Measurements from ENCODE around the gene SPINK1. TPM values are rescaled to one million over a fixed set of nuclear protein-coding genes. Genes with fewer than 3 reads are reported as not detected.
A peak's percentile ranks its signal among the peaks of the same experiment; 100 is the strongest.

Gene SPINK1
- total and polyA plus RNA-seq, 2 of the 13 experiments (the other 11 are each of a cell fraction or from before 2014, with no cell fraction given): 14.7 to 17.1 TPM

DNA sequence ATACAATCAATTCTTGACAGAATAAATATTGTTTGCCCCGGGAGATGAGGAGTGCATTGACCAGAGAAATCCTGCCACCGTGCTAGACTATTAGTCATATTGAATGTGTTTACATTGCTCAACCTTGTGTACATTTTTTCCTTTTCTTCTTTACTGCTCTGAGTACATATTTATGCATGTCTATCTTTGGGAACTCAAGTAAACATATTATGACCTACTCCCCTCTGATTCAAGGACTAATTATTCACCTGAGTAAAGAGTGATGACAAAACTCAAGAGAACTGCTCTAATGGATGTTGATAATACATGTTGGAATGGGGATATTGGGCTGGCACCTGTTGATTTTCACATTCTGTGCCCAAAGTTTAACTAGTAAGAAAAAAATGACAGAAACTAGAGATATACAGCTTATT is 3.9 kb upstream of the SPINK1 start (continued):
- no peak for TF ChIP-seq ZNF224 (CRISPR knock-in tag; IDR thresholded peaks at IDR 0.05)
- peak; percentile 97 for TF ChIP-seq NKX3-1 (CRISPR knock-in tag; IDR thresholded peaks at IDR 0.05)
- TF ChIP-seq NR2F2 (IDR thresholded peaks at IDR 0.05; ENCODE audit: borderline replicate concordance, low read depth): peak; percentile 100
- peak; percentile 88 for TF ChIP-seq SIX4 (CRISPR knock-in tag; IDR thresholded peaks at IDR 0.05)
- TF ChIP-seq ZNF543 (CRISPR knock-in tag; IDR thresholded peaks at IDR 0.05): no peak
- TF ChIP-seq, protein P1, sequence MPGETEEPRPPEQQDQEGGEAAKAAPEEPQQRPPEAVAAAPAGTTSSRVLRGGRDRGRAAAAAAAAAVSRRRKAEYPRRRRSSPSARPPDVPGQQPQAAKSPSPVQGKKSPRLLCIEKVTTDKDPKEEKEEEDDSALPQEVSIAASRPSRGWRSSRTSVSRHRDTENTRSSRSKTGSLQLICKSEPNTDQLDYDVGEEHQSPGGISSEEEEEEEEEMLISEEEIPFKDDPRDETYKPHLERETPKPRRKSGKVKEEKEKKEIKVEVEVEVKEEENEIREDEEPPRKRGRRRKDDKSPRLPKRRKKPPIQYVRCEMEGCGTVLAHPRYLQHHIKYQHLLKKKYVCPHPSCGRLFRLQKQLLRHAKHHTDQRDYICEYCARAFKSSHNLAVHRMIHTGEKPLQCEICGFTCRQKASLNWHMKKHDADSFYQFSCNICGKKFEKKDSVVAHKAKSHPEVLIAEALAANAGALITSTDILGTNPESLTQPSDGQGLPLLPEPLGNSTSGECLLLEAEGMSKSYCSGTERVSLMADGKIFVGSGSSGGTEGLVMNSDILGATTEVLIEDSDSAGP (CRISPR knock-in tag; IDR thresholded peaks at IDR 0.05; ENCODE audit: borderline replicate concordance): no peak; the same call in 1 of the 2 replicates
- TF ChIP-seq ATF3 (CRISPR knock-in tag; IDR thresholded peaks at IDR 0.05): peak; percentile 92
- peak; percentile 97; the same call in 1 of the 2 replicates for TF ChIP-seq ZFP36L1 (CRISPR knock-in tag; IDR thresholded peaks at IDR 0.05)
- no peak for TF ChIP-seq CTCF (CRISPR knock-in tag; IDR thresholded peaks at IDR 0.05)
- TF ChIP-seq ZNF609 (CRISPR knock-in tag; IDR thresholded peaks at IDR 0.05; ENCODE audit: borderline replicate concordance): peak; percentile 100
- TF ChIP-seq ZNF891 (CRISPR knock-in tag; IDR thresholded peaks at IDR 0.05): no peak
- peak; percentile 66 for TF ChIP-seq PATZ1 (CRISPR knock-in tag; IDR thresholded peaks at IDR 0.05)
- peak; percentile 79; the same call in 1 of the 2 replicates for TF ChIP-seq ZNF281 (CRISPR knock-in tag; IDR thresholded peaks at IDR 0.05; ENCODE audit: borderline replicate concordance)
- TF ChIP-seq HOXA5 (CRISPR knock-in tag; IDR thresholded peaks at IDR 0.05): peak; percentile 97

Measured in HepG2 (cell line).